MCF 10A (cell line): Measurements from ENCODE around the gene PCDH15. TPM values are rescaled to one million over a fixed set of nuclear protein-coding genes. Genes with fewer than 3 reads are reported as not detected.

Experiments
- BruUV-seq: library from RNA; stranded (reverse); fragments of 400-500 nt; replicated peaks from 2 replicates; lab custom pipeline; 2021; lab: Mats Ljungman, UMichigan
- CTCF ChIA-PET: fragments of 300-600 bp; sonication (Branson Sonifier 250); formaldehyde crosslinking; extraction: SDS; loops from one replicate; lab custom pipeline; 2021; ENCODE audit warnings: antibody characterized with exemption, inconsistent platforms; lab: Yijun Ruan, JAX
- POLR2A ChIA-PET: fragments of 300-600, 350-650 bp; sonication (Branson Sonifier 250); formaldehyde crosslinking; extraction: SDS; loops from one replicate; lab custom pipeline; 2020; ENCODE audit warnings: antibody characterized with exemption, inconsistent platforms; lab: Yijun Ruan, JAX
- DNase-seq: peaks from one replicate; pipeline ENCODE4 v3.0.0-alpha.2; 2018; ENCODE audit not compliant: unreplicated experiment
- H3K27ac Mint-ChIP-seq: one replicate; pipeline ENCODE4 v1.8.0; 2022; ENCODE audit warnings: mild to moderate bottlenecking, low read depth, mixed read lengths; ENCODE audit not compliant: unreplicated experiment
- H3K27me3 Mint-ChIP-seq: one replicate; pipeline ENCODE4 v1.8.0; 2022; ENCODE audit warnings: mixed read lengths; ENCODE audit not compliant: insufficient read depth, unreplicated experiment
- H3K36me3 Mint-ChIP-seq: one replicate; pipeline ENCODE4 v1.8.0; 2022; ENCODE audit warnings: mild to moderate bottlenecking, moderate library complexity, mixed read lengths; ENCODE audit not compliant: insufficient read depth, unreplicated experiment
- H3K4me1 Mint-ChIP-seq: one replicate; pipeline ENCODE4 v1.8.0; 2022; ENCODE audit warnings: mixed read lengths; ENCODE audit not compliant: insufficient read depth, unreplicated experiment
- H3K4me3 Mint-ChIP-seq: one replicate; pipeline ENCODE4 v1.8.0; 2022; ENCODE audit warnings: mild to moderate bottlenecking, moderate library complexity, mixed read lengths; ENCODE audit not compliant: unreplicated experiment
- H3K9me3 Mint-ChIP-seq: one replicate; pipeline ENCODE4 v1.8.0; 2022; ENCODE audit warnings: mixed read lengths; ENCODE audit not compliant: unreplicated experiment
- CTCF ChIP-seq: fragments of 200-600 bp; IDR thresholded peaks from one replicate; pipeline ENCODE4 v1.8.0; 2022; ENCODE audit warnings: antibody characterized with exemption, mild to moderate bottlenecking; ENCODE audit not compliant: unreplicated experiment
- intact Hi-C: fragments of 100-400 bp; cut with micrococcal nuclease; formaldehyde crosslinking; loops from 2 replicates; pipeline ENCODE4 v1.14.1; 2022
- total RNA-seq: library from RNA; stranded (reverse); gene quantifications from 2 replicates; pipeline ENCODE4 v1.2.3, GENCODE V29; 2022

Gene PCDH15
- total RNA-seq, 1 experiment from 2014 or later = not detected

GRCh38 chr10:54342058-54342457 is 459.0 kb downstream of the PCDH15 start:
- Mint-ChIP-seq H3K27ac (no peak overlapping the region), H3K4me1 (no peaks in the 10 kb centered on the region), H3K36me3 (no peaks in the 10 kb centered on the region), H3K9me3 (peaks cover 15% of the 10 kb centered on the region), H3K27me3 (no peaks in the 10 kb centered on the region), H3K4me3 (no peak overlapping the region)
- intact Hi-C loops = no loop called here
- ChIA-PET POLR2A (no interaction called here), CTCF (no interaction called here)
- no TSS peak for BruUV-seq
- no peak for DNase-seq
- no peak for TF ChIP-seq CTCF

- intact Hi-C loops = no loop called here
- POLR2A ChIA-PET = no interaction called here
- no peaks in the 10 kb centered on the region for H3K9me3 Mint-ChIP-seq
- H3K36me3 Mint-ChIP-seq = no peaks in the 10 kb centered on the region
- H3K27ac Mint-ChIP-seq = no peak overlapping the region
- no peak for TF ChIP-seq CTCF
- no peak overlapping the region for H3K4me3 Mint-ChIP-seq
- no peaks in the 10 kb centered on the region for H3K27me3 Mint-ChIP-seq
- no peak for DNase-seq
- H3K4me1 Mint-ChIP-seq = no peaks in the 10 kb centered on the region
- CTCF ChIA-PET = no interaction called here
- BruUV-seq = no TSS peak
These were observed 465.7 kb downstream of the PCDH15 start for GRCh38 chr10:54335296-54335695.

GRCh38 chr10:54319341-54319740 is 481.7 kb downstream of the PCDH15 start:
- H3K27me3 Mint-ChIP-seq = no peaks in the 10 kb centered on the region
- no peaks in the 10 kb centered on the region for H3K36me3 Mint-ChIP-seq
- H3K9me3 Mint-ChIP-seq = peaks cover 8% of the 10 kb centered on the region
- BruUV-seq = no TSS peak
- POLR2A ChIA-PET = no interaction called here
- CTCF ChIA-PET = no interaction called here
- peaks cover 6% of the 10 kb centered on the region for H3K4me1 Mint-ChIP-seq
- no peak for TF ChIP-seq CTCF
- H3K4me3 Mint-ChIP-seq = no peak overlapping the region
- intact Hi-C loops = no loop called here
- H3K27ac Mint-ChIP-seq = no peak overlapping the region
- DNase-seq = peak; percentile 15

GRCh38 chr10:54318470-54318869 is 482.6 kb downstream of the PCDH15 start:
- ChIA-PET CTCF (no interaction called here), POLR2A (no interaction called here)
- Mint-ChIP-seq H3K36me3 (no peaks in the 10 kb centered on the region), H3K4me1 (peaks cover 6% of the 10 kb centered on the region), H3K9me3 (peaks cover 9% of the 10 kb centered on the region), H3K4me3 (no peak overlapping the region), H3K27me3 (no peaks in the 10 kb centered on the region), H3K27ac (no peak overlapping the region)
- no peak for TF ChIP-seq CTCF
- BruUV-seq = no TSS peak
- no peak for DNase-seq
- intact Hi-C loops = no loop called here
